ENCODE measurements around the gene PRR12.

PRR12 gene, protein sequence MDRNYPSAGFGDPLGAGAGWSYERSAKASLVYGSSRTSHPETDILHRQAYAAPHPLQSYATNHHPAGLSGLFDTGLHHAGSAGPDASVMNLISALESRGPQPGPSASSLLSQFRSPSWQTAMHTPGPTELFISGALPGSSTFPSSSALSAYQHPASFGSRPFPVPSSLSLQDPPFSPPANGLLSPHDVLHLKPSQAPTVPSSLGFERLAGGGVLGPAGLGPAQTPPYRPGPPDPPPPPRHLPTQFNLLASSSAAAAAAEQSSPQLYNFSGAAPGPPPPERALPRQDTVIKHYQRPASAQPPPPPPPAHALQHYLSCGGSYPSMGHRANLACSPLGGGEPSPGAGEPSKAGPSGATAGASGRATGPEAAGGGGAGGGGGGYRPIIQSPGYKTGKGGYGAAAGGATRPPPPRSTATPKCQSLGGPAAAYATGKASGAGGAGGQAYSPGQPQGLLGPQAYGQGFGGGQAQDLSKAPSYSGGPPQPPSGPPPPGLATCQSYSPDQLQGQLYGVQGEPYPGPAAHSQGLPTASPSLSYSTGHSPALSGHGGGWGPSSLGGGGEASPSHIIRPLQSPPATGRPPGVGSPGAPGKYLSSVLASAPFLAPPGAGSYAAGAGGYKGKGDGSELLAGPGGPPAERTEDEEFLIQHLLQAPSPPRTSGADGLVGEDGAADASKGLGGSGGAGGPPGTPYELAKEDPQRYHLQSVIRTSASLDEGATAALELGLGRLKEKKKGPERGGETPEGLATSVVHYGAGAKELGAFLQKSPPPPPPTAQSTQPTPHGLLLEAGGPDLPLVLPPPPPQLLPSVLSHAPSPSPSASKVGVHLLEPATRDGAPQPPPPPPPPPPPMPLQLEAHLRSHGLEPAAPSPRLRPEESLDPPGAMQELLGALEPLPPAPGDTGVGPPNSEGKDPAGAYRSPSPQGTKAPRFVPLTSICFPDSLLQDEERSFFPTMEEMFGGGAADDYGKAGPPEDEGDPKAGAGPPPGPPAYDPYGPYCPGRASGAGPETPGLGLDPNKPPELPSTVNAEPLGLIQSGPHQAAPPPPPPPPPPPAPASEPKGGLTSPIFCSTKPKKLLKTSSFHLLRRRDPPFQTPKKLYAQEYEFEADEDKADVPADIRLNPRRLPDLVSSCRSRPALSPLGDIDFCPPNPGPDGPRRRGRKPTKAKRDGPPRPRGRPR (N-terminal part only)

DNA sequence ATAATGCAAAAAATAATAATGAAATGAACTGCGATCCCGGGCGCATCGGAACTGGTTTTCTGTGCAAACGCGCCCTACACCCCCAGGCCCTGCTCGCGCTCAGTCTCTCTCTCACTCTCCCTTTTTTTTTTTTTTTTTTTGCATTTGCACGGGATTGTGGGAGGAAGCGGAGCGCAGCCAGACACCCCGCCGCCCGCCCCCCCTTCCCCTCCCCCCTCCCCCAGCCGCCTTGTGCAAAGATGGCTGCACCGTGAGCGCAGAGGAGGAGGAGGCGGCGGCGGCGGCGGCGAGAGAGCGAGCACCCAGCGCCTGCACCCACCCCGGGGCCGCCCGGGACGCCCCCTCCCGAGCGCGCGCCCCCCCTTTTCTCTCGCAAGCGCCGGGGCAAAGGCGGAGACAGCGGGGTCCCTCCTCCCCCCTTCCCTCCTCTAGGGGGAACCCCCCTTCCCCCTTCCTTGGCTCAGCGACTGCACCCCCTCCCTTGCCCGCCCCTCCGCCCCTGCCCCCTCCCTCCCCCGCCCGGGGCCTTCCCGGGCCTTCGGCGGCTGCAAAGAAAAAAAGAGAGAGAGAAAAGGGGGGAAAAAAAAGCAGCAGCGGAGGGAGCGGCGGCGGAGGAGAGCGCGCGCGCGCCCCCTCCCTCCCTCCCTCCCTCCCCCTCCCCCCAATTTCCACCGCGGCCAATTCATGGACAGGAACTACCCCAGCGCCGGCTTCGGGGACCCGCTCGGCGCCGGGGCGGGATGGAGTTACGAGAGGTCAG is at the start of gene PRR12:
Gene PRR12, plus strand, starts transcription at position 212 of the 760 bp plus-strand sequence. Its CDS starts 473 bp downstream, at position 685.
- TF ChIP-seq, protein P1, sequence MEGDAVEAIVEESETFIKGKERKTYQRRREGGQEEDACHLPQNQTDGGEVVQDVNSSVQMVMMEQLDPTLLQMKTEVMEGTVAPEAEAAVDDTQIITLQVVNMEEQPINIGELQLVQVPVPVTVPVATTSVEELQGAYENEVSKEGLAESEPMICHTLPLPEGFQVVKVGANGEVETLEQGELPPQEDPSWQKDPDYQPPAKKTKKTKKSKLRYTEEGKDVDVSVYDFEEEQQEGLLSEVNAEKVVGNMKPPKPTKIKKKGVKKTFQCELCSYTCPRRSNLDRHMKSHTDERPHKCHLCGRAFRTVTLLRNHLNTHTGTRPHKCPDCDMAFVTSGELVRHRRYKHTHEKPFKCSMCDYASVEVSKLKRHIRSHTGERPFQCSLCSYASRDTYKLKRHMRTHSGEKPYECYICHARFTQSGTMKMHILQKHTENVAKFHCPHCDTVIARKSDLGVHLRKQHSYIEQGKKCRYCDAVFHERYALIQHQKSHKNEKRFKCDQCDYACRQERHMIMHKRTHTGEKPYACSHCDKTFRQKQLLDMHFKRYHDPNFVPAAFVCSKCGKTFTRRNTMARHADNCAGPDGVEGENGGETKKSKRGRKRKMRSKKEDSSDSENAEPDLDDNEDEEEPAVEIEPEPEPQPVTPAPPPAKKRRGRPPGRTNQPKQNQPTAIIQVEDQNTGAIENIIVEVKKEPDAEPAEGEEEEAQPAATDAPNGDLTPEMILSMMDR (IDR thresholded peaks at IDR 0.05) = no peak

DNA sequence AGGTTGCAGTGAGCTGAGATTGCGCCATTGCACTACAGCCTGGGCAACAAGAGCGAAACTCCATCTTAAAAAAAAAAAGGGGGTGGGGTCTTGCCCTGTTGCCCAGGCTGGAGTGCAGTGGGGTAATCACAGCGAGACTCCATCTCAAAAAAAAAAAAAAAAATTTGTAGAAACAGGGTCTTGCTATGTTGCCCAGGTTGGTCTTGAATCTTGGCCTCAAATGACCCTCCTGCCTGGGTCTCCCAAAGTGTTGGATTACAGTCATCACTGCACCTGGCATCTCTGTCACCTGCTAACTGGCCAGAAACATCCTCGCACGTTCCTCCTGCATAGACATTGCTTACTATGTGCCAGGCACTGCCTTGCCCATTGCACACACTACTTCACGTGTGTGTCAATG is 49.1 kb upstream of the PRR12 start:
- no peak for DNase-seq
- peaks cover 3% of the 10 kb centered on the region for H3K27me3 Mint-ChIP-seq (ENCODE audit: low read depth, poor library complexity)
- no peaks in the 10 kb centered on the region for H3K9me3 Mint-ChIP-seq
- peaks cover 5% of the 10 kb centered on the region for H3K36me3 Mint-ChIP-seq (ENCODE audit: low read depth)
- peak overlapping the region; percentile 82 for H3K27ac Mint-ChIP-seq
- H3K4me1 Mint-ChIP-seq = peaks cover 37% of the 10 kb centered on the region
- TF ChIP-seq, protein P1 (IDR thresholded peaks at IDR 0.05) = no peak
- H3K4me3 Mint-ChIP-seq = no peak overlapping the region

More for the DNA sequence above, at the start of gene PRR12:
- peak; percentile 67 for DNase-seq
- H3K4me3 Mint-ChIP-seq = peak within 1 kb of the TSS; percentile 90
- H3K27ac Mint-ChIP-seq = peak within 1 kb of the TSS; percentile 96
- H3K4me1 Mint-ChIP-seq = peaks cover 38% of the 10 kb centered on the region
- peaks cover 9% of the 10 kb centered on the region for H3K36me3 Mint-ChIP-seq (ENCODE audit: low read depth)
- peaks cover 3% of the 10 kb centered on the region for H3K27me3 Mint-ChIP-seq (ENCODE audit: low read depth, poor library complexity)
- H3K9me3 Mint-ChIP-seq = no peaks in the 10 kb centered on the region

DNA sequence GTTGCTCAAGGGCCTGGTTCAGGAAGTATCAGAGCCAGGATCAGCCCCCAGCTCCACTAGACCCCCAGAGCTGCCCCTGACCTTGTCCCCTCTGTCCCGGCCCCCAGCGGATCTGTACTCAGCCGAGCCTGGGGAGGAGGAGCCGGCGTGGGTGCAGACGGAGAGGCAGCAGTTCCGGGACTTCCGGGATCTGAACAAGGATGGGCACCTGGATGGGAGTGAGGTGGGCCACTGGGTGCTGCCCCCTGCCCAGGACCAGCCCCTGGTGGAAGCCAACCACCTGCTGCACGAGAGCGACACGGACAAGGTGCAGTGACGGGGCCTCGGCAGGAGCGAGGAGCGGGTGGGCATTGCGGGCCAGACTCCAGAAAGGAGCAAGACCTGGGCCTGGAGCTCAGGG is 48.5 kb upstream of the PRR12 start:
- peaks cover 37% of the 10 kb centered on the region for H3K4me1 Mint-ChIP-seq
- H3K9me3 Mint-ChIP-seq = no peaks in the 10 kb centered on the region
- peak overlapping the region; percentile 82 for H3K27ac Mint-ChIP-seq
- no peak for DNase-seq
- no peak overlapping the region for H3K4me3 Mint-ChIP-seq
- H3K27me3 Mint-ChIP-seq (ENCODE audit: low read depth, poor library complexity) = peaks cover 3% of the 10 kb centered on the region
- peaks cover 5% of the 10 kb centered on the region for H3K36me3 Mint-ChIP-seq (ENCODE audit: low read depth)
- TF ChIP-seq, protein P1 (IDR thresholded peaks at IDR 0.05) = no peak

DNA sequence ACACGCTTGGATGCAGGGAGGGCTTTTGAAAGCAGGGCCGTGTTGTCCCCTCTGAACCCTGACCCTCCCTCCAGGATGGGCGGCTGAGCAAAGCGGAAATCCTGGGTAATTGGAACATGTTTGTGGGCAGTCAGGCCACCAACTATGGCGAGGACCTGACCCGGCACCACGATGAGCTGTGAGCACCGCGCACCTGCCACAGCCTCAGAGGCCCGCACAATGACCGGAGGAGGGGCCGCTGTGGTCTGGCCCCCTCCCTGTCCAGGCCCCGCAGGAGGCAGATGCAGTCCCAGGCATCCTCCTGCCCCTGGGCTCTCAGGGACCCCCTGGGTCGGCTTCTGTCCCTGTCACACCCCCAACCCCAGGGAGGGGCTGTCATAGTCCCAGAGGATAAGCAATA is 48.0 kb upstream of the PRR12 start:
- peak overlapping the region; percentile 81 for H3K27ac Mint-ChIP-seq
- H3K4me1 Mint-ChIP-seq = peaks cover 38% of the 10 kb centered on the region
- H3K9me3 Mint-ChIP-seq = no peaks in the 10 kb centered on the region
- H3K27me3 Mint-ChIP-seq (ENCODE audit: low read depth, poor library complexity) = peaks cover 3% of the 10 kb centered on the region
- peaks cover 5% of the 10 kb centered on the region for H3K36me3 Mint-ChIP-seq (ENCODE audit: low read depth)
- no peak for DNase-seq
- TF ChIP-seq, protein P1 (IDR thresholded peaks at IDR 0.05) = no peak
- H3K4me3 Mint-ChIP-seq = no peak overlapping the region

DNA sequence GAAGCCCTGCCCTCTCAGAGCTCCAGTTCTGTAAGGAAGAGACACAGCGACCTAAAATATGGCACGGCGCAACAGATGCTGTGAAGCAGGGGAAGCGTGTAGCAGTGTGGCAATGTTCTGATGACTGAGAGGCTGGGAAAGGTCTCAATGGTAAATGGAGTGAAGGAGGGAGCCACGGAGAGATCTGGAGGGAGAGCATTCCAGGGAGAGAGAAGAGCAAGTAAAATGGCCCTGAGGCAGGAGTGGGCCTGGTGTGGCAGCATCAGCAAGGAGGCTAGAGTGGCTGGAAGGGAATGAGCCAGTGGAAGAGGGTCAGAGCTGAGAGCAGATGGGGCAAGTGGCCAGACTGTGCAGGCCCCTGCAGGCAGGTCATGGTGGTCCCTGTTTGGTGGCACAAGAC is 46.8 kb upstream of the PRR12 start:
- no peak overlapping the region for H3K4me3 Mint-ChIP-seq
- peaks cover 3% of the 10 kb centered on the region for H3K27me3 Mint-ChIP-seq (ENCODE audit: low read depth, poor library complexity)
- peak overlapping the region; percentile 2 for H3K27ac Mint-ChIP-seq
- H3K4me1 Mint-ChIP-seq = peaks cover 38% of the 10 kb centered on the region
- DNase-seq = no peak
- H3K9me3 Mint-ChIP-seq = no peaks in the 10 kb centered on the region
- peaks cover 5% of the 10 kb centered on the region for H3K36me3 Mint-ChIP-seq (ENCODE audit: low read depth)
- TF ChIP-seq, protein P1 (IDR thresholded peaks at IDR 0.05) = no peak

Data from nephron progenitor cell (in vitro differentiated cells).